IMR-90 (cell line): Measurements from ENCODE around the gene HSPA6.

Experiments
- BHLHE40 ChIP-seq: fragments of 150-350 bp; IDR thresholded peaks from 2 replicates; pipeline ENCODE4 v1.6.1; 2016; ENCODE audit warnings: mild to moderate bottlenecking, low read depth, low read length
- CEBPB ChIP-seq: IDR thresholded peaks from 2 replicates; pipeline ENCODE4 v1.6.1; 2012; ENCODE audit warnings: low read depth, low read length, improper control_type of control experiment
- CHD1 ChIP-seq: IDR thresholded peaks from 2 replicates; pipeline ENCODE4 v1.6.1; 2012; ENCODE audit warnings: low read depth, low read length, improper control_type of control experiment
- FOS ChIP-seq: fragments of 150-350 bp; IDR thresholded peaks from 2 replicates; pipeline ENCODE4 v1.6.1; 2016; ENCODE audit warnings: low read depth, low read length
- MAFK ChIP-seq: IDR thresholded peaks from 2 replicates; pipeline ENCODE4 v1.6.1; 2012; ENCODE audit warnings: low read depth, low read length, improper control_type of control experiment
- NFE2L2 ChIP-seq: fragments of 150-350 bp; IDR thresholded peaks from 2 replicates; pipeline ENCODE4 v1.6.1; 2016; ENCODE audit warnings: low read depth, mild to moderate bottlenecking, low read length
- POLR2A ChIP-seq: IDR thresholded peaks from 2 replicates; pipeline ENCODE4 v1.6.1; 2012; ENCODE audit warnings: mild to moderate bottlenecking, low read depth, low read length
- RAD21 ChIP-seq: IDR thresholded peaks from 2 replicates; pipeline ENCODE4 v1.6.1; 2012; ENCODE audit warnings: low read length, improper control_type of control experiment
- RCOR1 ChIP-seq: IDR thresholded peaks from 2 replicates; pipeline ENCODE4 v1.6.1; 2012; ENCODE audit warnings: mild to moderate bottlenecking, low read length, improper control_type of control experiment; ENCODE audit not compliant: insufficient replicate concordance
- RFX5 ChIP-seq: IDR thresholded peaks from 2 replicates; pipeline ENCODE4 v1.8.0; 2012; ENCODE audit warnings: low read depth, mild to moderate bottlenecking, low read length, moderate library complexity
- SMC3 ChIP-seq: fragments of 150-350 bp; IDR thresholded peaks from 2 replicates; pipeline ENCODE4 v1.6.1; 2016; ENCODE audit warnings: low read depth, mild to moderate bottlenecking, antibody characterized with exemption, low read length, moderate library complexity
- TF ChIP-seq, protein P1 (sequence below): conservative IDR thresholded peaks from 2 replicates; pipeline ENCODE4 v1.5.1; 2012; ENCODE audit warnings: mild to moderate bottlenecking, low read depth, low read length, improper control_type of control experiment

GRCh38 chr1:161481624-161482392 is 42.5 kb upstream of the HSPA6 start:
- TF ChIP-seq, protein P1, sequence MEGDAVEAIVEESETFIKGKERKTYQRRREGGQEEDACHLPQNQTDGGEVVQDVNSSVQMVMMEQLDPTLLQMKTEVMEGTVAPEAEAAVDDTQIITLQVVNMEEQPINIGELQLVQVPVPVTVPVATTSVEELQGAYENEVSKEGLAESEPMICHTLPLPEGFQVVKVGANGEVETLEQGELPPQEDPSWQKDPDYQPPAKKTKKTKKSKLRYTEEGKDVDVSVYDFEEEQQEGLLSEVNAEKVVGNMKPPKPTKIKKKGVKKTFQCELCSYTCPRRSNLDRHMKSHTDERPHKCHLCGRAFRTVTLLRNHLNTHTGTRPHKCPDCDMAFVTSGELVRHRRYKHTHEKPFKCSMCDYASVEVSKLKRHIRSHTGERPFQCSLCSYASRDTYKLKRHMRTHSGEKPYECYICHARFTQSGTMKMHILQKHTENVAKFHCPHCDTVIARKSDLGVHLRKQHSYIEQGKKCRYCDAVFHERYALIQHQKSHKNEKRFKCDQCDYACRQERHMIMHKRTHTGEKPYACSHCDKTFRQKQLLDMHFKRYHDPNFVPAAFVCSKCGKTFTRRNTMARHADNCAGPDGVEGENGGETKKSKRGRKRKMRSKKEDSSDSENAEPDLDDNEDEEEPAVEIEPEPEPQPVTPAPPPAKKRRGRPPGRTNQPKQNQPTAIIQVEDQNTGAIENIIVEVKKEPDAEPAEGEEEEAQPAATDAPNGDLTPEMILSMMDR: no peak
- TF ChIP-seq CHD1 (no peak), RAD21 (no peak), RCOR1 (no peak), POLR2A (no peak), FOS (no peak), RFX5 (no peak), SMC3 (no peak), CEBPB (no peak), BHLHE40 (no peak), MAFK (no peak), NFE2L2 (no peak)
